GM23338 (cell line): ENCODE results near the gene FITM2. TPM values are rescaled to one million over a fixed set of nuclear protein-coding genes. Genes with fewer than 3 reads are reported as not detected.

Experiments
- ATAC-seq: fragments of 200-7000 bp; cut with Tn5 transposase; 3 replicates; pipeline ENCODE4 v1.9.1; 2020
- DNase-seq: peaks from one replicate; pipeline ENCODE4 v3.0.0-alpha.2; 2015; ENCODE audit warnings: low spot score
- H2AFZ ChIP-seq: fragments of 200-600 bp; sonication (generic); 2 replicates; pipeline ENCODE4 v1.8.0; 2016; ENCODE audit warnings: antibody characterized with exemption, mild to moderate bottlenecking, moderate library complexity
- H3F3A ChIP-seq: fragments of 200-600 bp; sonication (generic); replicated peaks from 2 replicates; pipeline ENCODE4 v1.8.0; 2017; ENCODE audit warnings: antibody characterized with exemption, mixed run types, low read depth
- H3K27ac ChIP-seq: fragments of 200-600 bp; sonication (generic); 2 replicates; pipeline ENCODE4 v1.6.1; 2016; ENCODE audit warnings: low read depth
- H3K27me3 ChIP-seq: fragments of 200-600 bp; sonication (generic); 2 replicates; pipeline ENCODE4 v1.8.0; 2016; ENCODE audit warnings: mild to moderate bottlenecking, mixed run types, moderate library complexity; ENCODE audit not compliant: insufficient read depth
- H3K36me3 ChIP-seq: fragments of 200-600 bp; sonication (generic); 2 replicates; pipeline ENCODE4 v1.8.0; 2016; ENCODE audit warnings: mild to moderate bottlenecking; ENCODE audit not compliant: insufficient read depth
- H3K4me1 ChIP-seq: fragments of 200-600 bp; sonication (generic); 2 replicates; pipeline ENCODE4 v1.8.0; 2016; ENCODE audit warnings: mild to moderate bottlenecking, moderate library complexity; ENCODE audit not compliant: insufficient read depth
- H3K4me2 ChIP-seq: fragments of 200-600 bp; sonication (generic); 2 replicates; pipeline ENCODE4 v1.7.1; 2017; ENCODE audit warnings: mixed run types
- H3K4me3 ChIP-seq: fragments of 200-600 bp; sonication (generic); 2 replicates; pipeline ENCODE4 v1.6.1; 2016; ENCODE audit warnings: mixed run types
- H3K79me2 ChIP-seq: fragments of 200-600 bp; sonication (generic); replicated peaks from 2 replicates; pipeline ENCODE4 v1.8.0; 2017; ENCODE audit warnings: mild to moderate bottlenecking; ENCODE audit not compliant: insufficient read depth
- H3K9me2 ChIP-seq: fragments of 200-600 bp; sonication (generic); 2 replicates; pipeline ENCODE4 v1.8.0; 2017; ENCODE audit not compliant: insufficient read depth
- H4K20me1 ChIP-seq: fragments of 200-600 bp; sonication (generic); replicated peaks from 2 replicates; pipeline ENCODE4 v1.8.0; 2017; ENCODE audit warnings: mild to moderate bottlenecking; ENCODE audit not compliant: insufficient read depth
- H3K27ac Mint-ChIP-seq: 2 replicates; pipeline ENCODE4 v1.8.0; 2020; ENCODE audit warnings: inconsistent platforms, mild to moderate bottlenecking, moderate library complexity, mixed read lengths
- H3K27me3 Mint-ChIP-seq: 3 replicates; pipeline ENCODE4 v1.8.0; 2022; ENCODE audit warnings: low read depth, mild to moderate bottlenecking, moderate library complexity, mixed read lengths, inconsistent platforms; ENCODE audit not compliant: insufficient read depth, poor library complexity
- H3K36me3 Mint-ChIP-seq: 3 replicates; pipeline ENCODE4 v1.8.0; 2021; ENCODE audit warnings: low read depth, mild to moderate bottlenecking, inconsistent platforms, moderate library complexity, mixed read lengths
- H3K4me1 Mint-ChIP-seq: 3 replicates; pipeline ENCODE4 v1.8.0; 2020; ENCODE audit warnings: mild to moderate bottlenecking, inconsistent platforms, mixed read lengths
- H3K4me3 Mint-ChIP-seq: 3 replicates; pipeline ENCODE4 v1.8.0; 2021; ENCODE audit warnings: moderate library complexity, mild to moderate bottlenecking, inconsistent platforms, mixed read lengths
- H3K9me3 Mint-ChIP-seq: 3 replicates; pipeline ENCODE4 v1.8.0; 2020; ENCODE audit warnings: moderate library complexity, mild to moderate bottlenecking, inconsistent platforms, mixed read lengths
- CREB1 ChIP-seq: fragments of 250-450 bp; sonication (Bioruptor Pico); IDR thresholded peaks from 2 replicates; pipeline ENCODE4 v1.5.0; 2020; ENCODE audit warnings: low read depth, mild to moderate bottlenecking, moderate library complexity
- ETS1 ChIP-seq: IDR thresholded peaks from 2 replicates; pipeline ENCODE4 v1.6.1; 2016; ENCODE audit warnings: antibody characterized with exemption
- EZH2 ChIP-seq: fragments of 200-600 bp; sonication (generic); IDR thresholded peaks from one replicate; pipeline ENCODE4 v1.8.0; 2017; ENCODE audit warnings: antibody characterized with exemption, mild to moderate bottlenecking, low read depth; ENCODE audit not compliant: unreplicated experiment
- NANOG ChIP-seq: IDR thresholded peaks from 2 replicates; pipeline ENCODE4 v1.6.1; 2016; ENCODE audit warnings: antibody characterized with exemption, borderline replicate concordance
- STAT1 ChIP-seq: IDR thresholded peaks from one replicate; pipeline ENCODE4 v1.6.1; 2016; ENCODE audit warnings: antibody characterized with exemption; ENCODE audit not compliant: unreplicated experiment
- polyA plus RNA-seq: library from polyadenylated mRNA; unstranded; fragments of >200 nt; fragmentation: Nextera tagmentation; extraction: Ambion mirVana; gene quantifications from 2 replicates; pipeline ENCODE4 v1.2.1, GENCODE V29; 2016
- total RNA-seq: library from RNA; depleted of rRNA; stranded (reverse); fragments of >200 nt; shearing (Covaris generic); gene quantifications from 2 replicates; pipeline ENCODE4 v1.2.3, GENCODE V29; 2014
- TF ChIP-seq, protein P1 (sequence below): fragments of 250-450 bp; sonication (Bioruptor Pico); IDR thresholded peaks from 2 replicates; pipeline ENCODE4 v1.5.0; 2020; ENCODE audit warnings: mild to moderate bottlenecking, moderate library complexity
- TF ChIP-seq, protein P2 (sequence below), 2 experiments: fragments of 200-600 bp in 1 of 2; sonication (generic) in 1 of 2; conservative IDR thresholded peaks; 2 replicates each; pipeline versions ENCODE4 v1.5.1 to v1.6.1; 2016 to 2017; ENCODE audit warnings: antibody characterized with exemption in 2 of 2, low read depth in 2 of 2, mild to moderate bottlenecking in 2 of 2, moderate library complexity in 1 of 2

Gene FITM2
- total and polyA plus RNA-seq, 2 experiments from 2014 or later, result 0.87 to 1.6 TPM

DNA sequence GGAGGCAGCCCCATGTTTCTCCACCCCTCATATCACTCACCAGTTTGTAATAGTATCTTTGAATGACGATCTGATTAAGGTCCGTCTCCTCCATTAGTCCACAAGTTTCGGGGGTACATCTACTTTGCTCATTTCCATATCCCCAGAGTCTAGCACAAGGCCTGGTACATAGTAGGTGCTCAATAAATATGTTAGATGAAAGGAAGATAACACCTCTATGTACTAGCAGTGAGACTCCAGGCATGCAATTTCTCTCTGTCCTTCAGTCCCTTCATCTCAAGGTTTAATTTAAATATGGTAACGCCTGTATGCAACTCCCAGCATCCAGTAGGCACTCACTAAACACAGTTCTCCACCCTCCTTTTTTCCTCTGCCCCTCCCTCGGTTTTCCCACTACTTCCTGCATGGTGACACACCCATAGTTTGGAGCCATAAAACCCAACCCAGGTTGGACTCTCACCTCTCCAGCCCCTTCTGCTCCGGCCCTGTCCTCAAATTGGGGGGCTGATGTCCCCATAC lies 44.0 kb upstream of the FITM2 start:
- no peak overlapping the region for H3K4me3 Mint-ChIP-seq
- H3K4me3 ChIP-seq, result no peak overlapping the region
- ATAC-seq (no peak), DNase-seq (no peak)
- no peaks in the 10 kb centered on the region for H3K9me2 ChIP-seq
- no peak for TF ChIP-seq ETS1
- TF ChIP-seq, protein P1, sequence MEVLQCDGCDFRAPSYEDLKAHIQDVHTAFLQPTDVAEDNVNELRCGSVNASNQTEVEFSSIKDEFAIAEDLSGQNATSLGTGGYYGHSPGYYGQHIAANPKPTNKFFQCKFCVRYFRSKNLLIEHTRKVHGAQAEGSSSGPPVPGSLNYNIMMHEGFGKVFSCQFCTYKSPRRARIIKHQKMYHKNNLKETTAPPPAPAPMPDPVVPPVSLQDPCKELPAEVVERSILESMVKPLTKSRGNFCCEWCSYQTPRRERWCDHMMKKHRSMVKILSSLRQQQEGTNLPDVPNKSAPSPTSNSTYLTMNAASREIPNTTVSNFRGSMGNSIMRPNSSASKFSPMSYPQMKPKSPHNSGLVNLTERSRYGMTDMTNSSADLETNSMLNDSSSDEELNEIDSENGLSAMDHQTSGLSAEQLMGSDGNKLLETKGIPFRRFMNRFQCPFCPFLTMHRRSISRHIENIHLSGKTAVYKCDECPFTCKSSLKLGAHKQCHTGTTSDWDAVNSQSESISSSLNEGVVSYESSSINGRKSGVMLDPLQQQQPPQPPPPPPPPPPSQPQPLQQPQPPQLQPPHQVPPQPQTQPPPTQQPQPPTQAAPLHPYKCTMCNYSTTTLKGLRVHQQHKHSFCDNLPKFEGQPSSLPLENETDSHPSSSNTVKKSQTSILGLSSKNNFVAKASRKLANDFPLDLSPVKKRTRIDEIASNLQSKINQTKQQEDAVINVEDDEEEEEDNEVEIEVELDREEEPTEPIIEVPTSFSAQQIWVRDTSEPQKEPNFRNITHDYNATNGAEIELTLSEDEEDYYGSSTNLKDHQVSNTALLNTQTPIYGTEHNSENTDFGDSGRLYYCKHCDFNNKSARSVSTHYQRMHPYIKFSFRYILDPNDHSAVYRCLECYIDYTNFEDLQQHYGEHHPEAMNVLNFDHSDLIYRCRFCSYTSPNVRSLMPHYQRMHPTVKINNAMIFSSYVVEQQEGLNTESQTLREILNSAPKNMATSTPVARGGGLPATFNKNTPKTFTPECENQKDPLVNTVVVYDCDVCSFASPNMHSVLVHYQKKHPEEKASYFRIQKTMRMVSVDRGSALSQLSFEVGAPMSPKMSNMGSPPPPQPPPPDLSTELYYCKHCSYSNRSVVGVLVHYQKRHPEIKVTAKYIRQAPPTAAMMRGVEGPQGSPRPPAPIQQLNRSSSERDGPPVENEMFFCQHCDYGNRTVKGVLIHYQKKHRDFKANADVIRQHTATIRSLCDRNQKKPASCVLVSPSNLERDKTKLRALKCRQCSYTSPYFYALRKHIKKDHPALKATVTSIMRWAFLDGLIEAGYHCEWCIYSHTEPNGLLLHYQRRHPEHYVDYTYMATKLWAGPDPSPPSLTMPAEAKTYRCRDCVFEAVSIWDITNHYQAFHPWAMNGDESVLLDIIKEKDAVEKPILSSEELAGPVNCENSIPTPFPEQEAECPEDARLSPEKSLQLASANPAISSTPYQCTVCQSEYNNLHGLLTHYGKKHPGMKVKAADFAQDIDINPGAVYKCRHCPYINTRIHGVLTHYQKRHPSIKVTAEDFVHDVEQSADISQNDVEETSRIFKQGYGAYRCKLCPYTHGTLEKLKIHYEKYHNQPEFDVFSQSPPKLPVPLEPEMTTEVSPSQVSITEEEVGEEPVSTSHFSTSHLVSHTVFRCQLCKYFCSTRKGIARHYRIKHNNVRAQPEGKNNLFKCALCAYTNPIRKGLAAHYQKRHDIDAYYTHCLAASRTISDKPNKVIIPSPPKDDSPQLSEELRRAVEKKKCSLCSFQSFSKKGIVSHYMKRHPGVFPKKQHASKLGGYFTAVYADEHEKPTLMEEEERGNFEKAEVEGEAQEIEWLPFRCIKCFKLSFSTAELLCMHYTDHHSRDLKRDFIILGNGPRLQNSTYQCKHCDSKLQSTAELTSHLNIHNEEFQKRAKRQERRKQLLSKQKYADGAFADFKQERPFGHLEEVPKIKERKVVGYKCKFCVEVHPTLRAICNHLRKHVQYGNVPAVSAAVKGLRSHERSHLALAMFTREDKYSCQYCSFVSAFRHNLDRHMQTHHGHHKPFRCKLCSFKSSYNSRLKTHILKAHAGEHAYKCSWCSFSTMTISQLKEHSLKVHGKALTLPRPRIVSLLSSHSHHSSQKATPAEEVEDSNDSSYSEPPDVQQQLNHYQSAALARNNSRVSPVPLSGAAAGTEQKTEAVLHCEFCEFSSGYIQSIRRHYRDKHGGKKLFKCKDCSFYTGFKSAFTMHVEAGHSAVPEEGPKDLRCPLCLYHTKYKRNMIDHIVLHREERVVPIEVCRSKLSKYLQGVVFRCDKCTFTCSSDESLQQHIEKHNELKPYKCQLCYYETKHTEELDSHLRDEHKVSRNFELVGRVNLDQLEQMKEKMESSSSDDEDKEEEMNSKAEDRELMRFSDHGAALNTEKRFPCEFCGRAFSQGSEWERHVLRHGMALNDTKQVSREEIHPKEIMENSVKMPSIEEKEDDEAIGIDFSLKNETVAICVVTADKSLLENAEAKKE, result no peak
- no peak for TF ChIP-seq STAT1
- TF ChIP-seq EZH2, result no peak
- TF ChIP-seq, protein P2, sequence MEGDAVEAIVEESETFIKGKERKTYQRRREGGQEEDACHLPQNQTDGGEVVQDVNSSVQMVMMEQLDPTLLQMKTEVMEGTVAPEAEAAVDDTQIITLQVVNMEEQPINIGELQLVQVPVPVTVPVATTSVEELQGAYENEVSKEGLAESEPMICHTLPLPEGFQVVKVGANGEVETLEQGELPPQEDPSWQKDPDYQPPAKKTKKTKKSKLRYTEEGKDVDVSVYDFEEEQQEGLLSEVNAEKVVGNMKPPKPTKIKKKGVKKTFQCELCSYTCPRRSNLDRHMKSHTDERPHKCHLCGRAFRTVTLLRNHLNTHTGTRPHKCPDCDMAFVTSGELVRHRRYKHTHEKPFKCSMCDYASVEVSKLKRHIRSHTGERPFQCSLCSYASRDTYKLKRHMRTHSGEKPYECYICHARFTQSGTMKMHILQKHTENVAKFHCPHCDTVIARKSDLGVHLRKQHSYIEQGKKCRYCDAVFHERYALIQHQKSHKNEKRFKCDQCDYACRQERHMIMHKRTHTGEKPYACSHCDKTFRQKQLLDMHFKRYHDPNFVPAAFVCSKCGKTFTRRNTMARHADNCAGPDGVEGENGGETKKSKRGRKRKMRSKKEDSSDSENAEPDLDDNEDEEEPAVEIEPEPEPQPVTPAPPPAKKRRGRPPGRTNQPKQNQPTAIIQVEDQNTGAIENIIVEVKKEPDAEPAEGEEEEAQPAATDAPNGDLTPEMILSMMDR (conservative IDR thresholded peaks at IDR 0.05; ENCODE audit: low read depth in 2 of 2), result no peak
- no peak for TF ChIP-seq CREB1 (CRISPR knock-in tag)
- TF ChIP-seq NANOG, result no peak
- no peaks in the 10 kb centered on the region for H3K27me3 ChIP-seq
- H3K4me2 ChIP-seq, result no peak overlapping the region
- no peaks in the 10 kb centered on the region for H3K9me3 Mint-ChIP-seq
- H3K36me3 ChIP-seq, result no peaks in the 10 kb centered on the region
- no peaks in the 10 kb centered on the region for H3K4me1 ChIP-seq
- H4K20me1 ChIP-seq, result no peaks in the 10 kb centered on the region
- H3F3A ChIP-seq, result no peaks in the 10 kb centered on the region
- H2AFZ ChIP-seq, result no peak overlapping the region
- no peak overlapping the region for H3K27ac Mint-ChIP-seq
- H3K36me3 Mint-ChIP-seq, result no peaks in the 10 kb centered on the region
- H3K4me1 Mint-ChIP-seq, result no peaks in the 10 kb centered on the region
- H3K27me3 Mint-ChIP-seq, result peaks cover 1% of the 10 kb centered on the region
- H3K27ac ChIP-seq, result no peak overlapping the region
- H3K79me2 ChIP-seq, result no peaks in the 10 kb centered on the region
